GM12872 (cell line): ENCODE measurements around the gene ASIC2.

Experiments
- CTCF ChIP-seq: IDR thresholded peaks from 3 replicates; pipeline ENCODE4 v1.5.1; 2011; ENCODE audit warnings: low read depth, mild to moderate bottlenecking, low read length, moderate library complexity; ENCODE audit not compliant: insufficient read depth

ASIC2 gene

GRCh38 chr17:33241390-33241789 lies 51.7 kb downstream of the ASIC2 start:
- no peak for TF ChIP-seq CTCF

- no peak for TF ChIP-seq CTCF
Observed at GRCh38 chr17:33240362-33240761, 52.7 kb downstream of the ASIC2 start.

GRCh38 chr17:33239702-33240101 lies 53.4 kb downstream of the ASIC2 start:
- TF ChIP-seq CTCF: no peak

- no peak for TF ChIP-seq CTCF
Observed at GRCh38 chr17:33234930-33235685, 58.0 kb downstream of the ASIC2 start.

- TF ChIP-seq CTCF: no peak
Observed at GRCh38 chr17:33234233-33234632, 58.9 kb downstream of the ASIC2 start.

- no peak for TF ChIP-seq CTCF
Observed at GRCh38 chr17:33233811-33234177, 59.3 kb downstream of the ASIC2 start.

GRCh38 chr17:33229499-33229898 lies 63.6 kb downstream of the ASIC2 start:
- no peak for TF ChIP-seq CTCF
